HepG2 (cell line): ENCODE results near the gene ENO2. TPM values are rescaled to one million over a fixed set of nuclear protein-coding genes. Genes with fewer than 3 reads are reported as not detected.

Source experiments
- ARHGAP35 ChIP-seq: sonication (generic); formaldehyde crosslinking; IDR thresholded peaks from 2 replicates; pipeline ENCODE4 v1.9.0; 2022; ENCODE audit warnings: mild to moderate bottlenecking, inconsistent platforms, moderate library complexity, missing genetic modification reagents, borderline replicate concordance
- CREM ChIP-seq, 2 experiments: sonication (generic) in 1 of 2; formaldehyde crosslinking in 1 of 2; IDR thresholded peaks; 2 replicates each; pipeline versions ENCODE4 v1.4.0 to v1.6.1; 2016 to 2020; ENCODE audit warnings: antibody characterized with exemption in 1 of 2, mild to moderate bottlenecking in 1 of 2, missing genetic modification reagents in 1 of 2
- FOXJ3 ChIP-seq: sonication (generic); formaldehyde crosslinking; IDR thresholded peaks from 2 replicates; pipeline ENCODE4 v1.4.0; 2020; ENCODE audit warnings: missing genetic modification reagents, mild to moderate bottlenecking, borderline replicate concordance
- GATAD2A ChIP-seq: IDR thresholded peaks from 2 replicates; pipeline ENCODE4 v1.6.1; 2016
- KDM1A ChIP-seq: IDR thresholded peaks from 2 replicates; pipeline ENCODE4 v1.6.1; 2016; ENCODE audit warnings: missing compliant biosample characterization
- KLF6 ChIP-seq: IDR thresholded peaks from 2 replicates; pipeline ENCODE4 v1.8.0; 2016; ENCODE audit warnings: missing biosample characterization, missing genetic modification reagents
- NR0B2 ChIP-seq: sonication (generic); formaldehyde crosslinking; IDR thresholded peaks from 2 replicates; pipeline ENCODE4 v1.4.0; 2020; ENCODE audit warnings: mild to moderate bottlenecking, missing genetic modification reagents
- NR1H2 ChIP-seq: sonication (generic); formaldehyde crosslinking; IDR thresholded peaks from 2 replicates; pipeline ENCODE4 v1.8.1; 2022; ENCODE audit warnings: low read depth, missing genetic modification reagents, borderline replicate concordance
- RNF2 ChIP-seq: fragments of 450-650 bp; conservative IDR thresholded peaks from 2 replicates; pipeline ENCODE4 v1.6.1; 2016; ENCODE audit warnings: low read depth
- ZNF20 ChIP-seq: sonication (generic); formaldehyde crosslinking; IDR thresholded peaks from 2 replicates; pipeline ENCODE4 v1.4.0; 2020; ENCODE audit warnings: mild to moderate bottlenecking, moderate library complexity, missing genetic modification reagents
- ZNF687 ChIP-seq: sonication (generic); formaldehyde crosslinking; IDR thresholded peaks from 2 replicates; pipeline ENCODE4 v1.5.1; 2020; ENCODE audit warnings: mild to moderate bottlenecking, missing genetic modification reagents, moderate library complexity
- polyA plus RNA-seq, 8 experiments: library from polyadenylated mRNA; depleted of rRNA in 3 of 8; stranded (reverse) in 7 of 8; unstranded in 1 of 8; fragments of >200 nt; fragmentation: Illumina TruSeq in 4 of 8; extraction: Trizol in 4 of 8; gene quantifications; 2 replicates each; pipeline versions ENCODE4 v1.2.1 to v1.2.3, GENCODE V29; 2011 to 2016; ENCODE audit warnings: low read depth in 4 of 8, missing spikeins in 1 of 8, mixed read lengths in 1 of 8; ENCODE audit not compliant: insufficient read depth in 1 of 8
- total RNA-seq, 5 experiments: library from RNA; depleted of rRNA; stranded (reverse); fragments of >200 nt; fragmentation: Illumina TruSeq; extraction: Trizol; gene quantifications; 2 replicates each; pipeline ENCODE4 v1.2.3, GENCODE V29; 2016; ENCODE audit warnings: low read depth in 1 of 5
- TF ChIP-seq, protein P1 (sequence below): fragments of 450-650 bp; IDR thresholded peaks from 2 replicates; pipeline ENCODE4 v1.6.1; 2016
- TF ChIP-seq, protein P2 (sequence below): sonication (generic); formaldehyde crosslinking; conservative IDR thresholded peaks from 2 replicates; pipeline ENCODE4 v1.8.0; 2022; ENCODE audit warnings: mild to moderate bottlenecking, moderate library complexity, missing genetic modification reagents
- TF ChIP-seq, protein P3 (sequence below): IDR thresholded peaks from 2 replicates; pipeline ENCODE4 v1.6.1; 2016; ENCODE audit warnings: missing genetic modification reagents, missing compliant biosample characterization
- TF ChIP-seq, protein P4 (sequence below): sonication (generic); formaldehyde crosslinking; IDR thresholded peaks from 2 replicates; pipeline ENCODE4 v1.4.0; 2020; ENCODE audit warnings: missing genetic modification reagents, borderline replicate concordance

The ENO2 gene
- total and polyA plus RNA-seq, 2 of the 13 experiments (the other 11 are each of a cell fraction or from before 2014, with no cell fraction given) = 19.3 to 136 TPM

GRCh38 chr12:6867413-6868210, 46.8 kb upstream of the ENO2 start, which contains the start of gene TPI1 (continued):
- TF ChIP-seq, protein P1, sequence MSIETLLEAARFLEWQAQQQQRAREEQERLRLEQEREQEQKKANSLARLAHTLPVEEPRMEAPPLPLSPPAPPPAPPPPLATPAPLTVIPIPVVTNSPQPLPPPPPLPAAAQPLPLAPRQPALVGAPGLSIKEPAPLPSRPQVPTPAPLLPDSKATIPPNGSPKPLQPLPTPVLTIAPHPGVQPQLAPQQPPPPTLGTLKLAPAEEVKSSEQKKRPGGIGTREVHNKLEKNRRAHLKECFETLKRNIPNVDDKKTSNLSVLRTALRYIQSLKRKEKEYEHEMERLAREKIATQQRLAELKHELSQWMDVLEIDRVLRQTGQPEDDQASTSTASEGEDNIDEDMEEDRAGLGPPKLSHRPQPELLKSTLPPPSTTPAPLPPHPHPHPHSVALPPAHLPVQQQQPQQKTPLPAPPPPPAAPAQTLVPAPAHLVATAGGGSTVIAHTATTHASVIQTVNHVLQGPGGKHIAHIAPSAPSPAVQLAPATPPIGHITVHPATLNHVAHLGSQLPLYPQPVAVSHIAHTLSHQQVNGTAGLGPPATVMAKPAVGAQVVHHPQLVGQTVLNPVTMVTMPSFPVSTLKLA = no peak
- TF ChIP-seq FOXJ3 (CRISPR knock-in tag) (no peak), ZNF20 (no peak), CREM (IDR thresholded peaks at IDR 0.05) (no peak), CREM (CRISPR knock-in tag; IDR thresholded peaks at IDR 0.05) (no peak), ARHGAP35 (CRISPR knock-in tag) (no peak), ZNF687 (CRISPR knock-in tag) (peak; percentile 84), KDM1A (CRISPR knock-in tag) (no peak), RNF2 (0 out of 2 replicates have a peak, but pooled peaks have one; percentile 45), NR0B2 (CRISPR knock-in tag) (peak; percentile 36), NR1H2 (0 out of 2 replicates have a peak, but pooled peaks have one; percentile 8), KLF6 (CRISPR knock-in tag) (0 out of 2 replicates have a peak, but pooled peaks have one; percentile 81), GATAD2A (CRISPR knock-in tag) (peak; percentile 56; the same call in 1 of the 2 replicates)
- TF ChIP-seq, protein P2, sequence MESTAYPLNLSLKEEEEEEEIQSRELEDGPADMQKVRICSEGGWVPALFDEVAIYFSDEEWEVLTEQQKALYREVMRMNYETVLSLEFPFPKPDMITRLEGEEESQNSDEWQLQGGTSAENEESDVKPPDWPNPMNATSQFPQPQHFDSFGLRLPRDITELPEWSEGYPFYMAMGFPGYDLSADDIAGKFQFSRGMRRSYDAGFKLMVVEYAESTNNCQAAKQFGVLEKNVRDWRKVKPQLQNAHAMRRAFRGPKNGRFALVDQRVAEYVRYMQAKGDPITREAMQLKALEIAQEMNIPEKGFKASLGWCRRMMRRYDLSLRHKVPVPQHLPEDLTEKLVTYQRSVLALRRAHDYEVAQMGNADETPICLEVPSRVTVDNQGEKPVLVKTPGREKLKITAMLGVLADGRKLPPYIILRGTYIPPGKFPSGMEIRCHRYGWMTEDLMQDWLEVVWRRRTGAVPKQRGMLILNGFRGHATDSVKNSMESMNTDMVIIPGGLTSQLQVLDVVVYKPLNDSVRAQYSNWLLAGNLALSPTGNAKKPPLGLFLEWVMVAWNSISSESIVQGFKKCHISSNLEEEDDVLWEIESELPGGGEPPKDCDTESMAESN (CRISPR knock-in tag) = peak; percentile 78
- TF ChIP-seq, protein P3, sequence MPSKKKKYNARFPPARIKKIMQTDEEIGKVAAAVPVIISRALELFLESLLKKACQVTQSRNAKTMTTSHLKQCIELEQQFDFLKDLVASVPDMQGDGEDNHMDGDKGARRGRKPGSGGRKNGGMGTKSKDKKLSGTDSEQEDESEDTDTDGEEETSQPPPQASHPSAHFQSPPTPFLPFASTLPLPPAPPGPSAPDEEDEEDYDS (CRISPR knock-in tag) = peak; percentile 96
- TF ChIP-seq, protein P4, sequence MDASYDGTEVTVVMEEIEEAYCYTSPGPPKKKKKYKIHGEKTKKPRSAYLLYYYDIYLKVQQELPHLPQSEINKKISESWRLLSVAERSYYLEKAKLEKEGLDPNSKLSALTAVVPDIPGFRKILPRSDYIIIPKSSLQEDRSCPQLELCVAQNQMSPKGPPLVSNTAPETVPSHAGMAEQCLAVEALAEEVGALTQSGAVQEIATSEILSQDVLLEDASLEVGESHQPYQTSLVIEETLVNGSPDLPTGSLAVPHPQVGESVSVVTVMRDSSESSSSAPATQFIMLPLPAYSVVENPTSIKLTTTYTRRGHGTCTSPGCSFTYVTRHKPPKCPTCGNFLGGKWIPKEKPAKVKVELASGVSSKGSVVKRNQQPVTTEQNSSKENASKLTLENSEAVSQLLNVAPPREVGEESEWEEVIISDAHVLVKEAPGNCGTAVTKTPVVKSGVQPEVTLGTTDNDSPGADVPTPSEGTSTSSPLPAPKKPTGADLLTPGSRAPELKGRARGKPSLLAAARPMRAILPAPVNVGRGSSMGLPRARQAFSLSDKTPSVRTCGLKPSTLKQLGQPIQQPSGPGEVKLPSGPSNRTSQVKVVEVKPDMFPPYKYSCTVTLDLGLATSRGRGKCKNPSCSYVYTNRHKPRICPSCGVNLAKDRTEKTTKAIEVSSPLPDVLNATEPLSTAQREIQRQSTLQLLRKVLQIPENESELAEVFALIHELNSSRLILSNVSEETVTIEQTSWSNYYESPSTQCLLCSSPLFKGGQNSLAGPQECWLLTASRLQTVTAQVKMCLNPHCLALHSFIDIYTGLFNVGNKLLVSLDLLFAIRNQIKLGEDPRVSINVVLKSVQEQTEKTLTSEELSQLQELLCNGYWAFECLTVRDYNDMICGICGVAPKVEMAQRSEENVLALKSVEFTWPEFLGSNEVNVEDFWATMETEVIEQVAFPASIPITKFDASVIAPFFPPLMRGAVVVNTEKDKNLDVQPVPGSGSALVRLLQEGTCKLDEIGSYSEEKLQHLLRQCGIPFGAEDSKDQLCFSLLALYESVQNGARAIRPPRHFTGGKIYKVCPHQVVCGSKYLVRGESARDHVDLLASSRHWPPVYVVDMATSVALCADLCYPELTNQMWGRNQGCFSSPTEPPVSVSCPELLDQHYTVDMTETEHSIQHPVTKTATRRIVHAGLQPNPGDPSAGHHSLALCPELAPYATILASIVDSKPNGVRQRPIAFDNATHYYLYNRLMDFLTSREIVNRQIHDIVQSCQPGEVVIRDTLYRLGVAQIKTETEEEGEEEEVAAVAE (CRISPR knock-in tag) = peak; percentile 72; the same call in 1 of the 2 replicates
